ENCODE measurements around the gene C7.

DNA sequence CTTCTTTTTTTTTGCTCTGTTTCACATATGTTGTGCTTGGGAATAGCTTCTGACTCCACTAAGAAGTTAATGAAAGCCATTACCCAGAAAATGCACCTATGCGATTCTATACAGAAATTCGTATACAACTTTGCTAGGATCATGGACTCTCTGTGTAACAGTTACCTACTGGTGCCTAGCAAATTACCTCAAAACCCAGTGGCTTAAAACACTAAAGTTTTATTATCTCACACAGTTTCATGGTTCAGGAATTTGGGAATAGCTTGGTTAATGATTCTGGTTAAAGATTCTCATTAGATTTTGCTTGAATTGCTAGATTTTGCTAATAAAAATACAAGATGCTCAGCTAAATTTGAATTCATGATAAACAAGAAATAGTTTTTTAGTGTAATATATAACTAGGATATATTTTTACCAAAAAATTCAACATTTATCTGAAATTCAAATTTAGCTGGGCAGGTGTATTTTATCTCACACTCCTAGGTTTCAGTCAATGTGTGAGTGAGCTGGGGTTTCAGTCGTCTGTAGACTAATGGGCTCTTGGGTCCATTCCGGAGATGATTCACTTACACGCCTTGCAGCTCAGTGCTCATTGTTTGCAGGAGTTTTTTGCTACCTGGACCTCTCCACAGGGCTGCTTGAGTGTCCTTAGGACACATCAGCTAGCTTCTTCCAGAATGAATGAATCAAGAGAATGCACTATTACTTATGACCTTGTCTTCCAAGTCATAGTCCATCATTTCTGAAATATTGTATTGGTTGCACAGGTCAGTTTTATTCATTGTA, 86.7 kb downstream of the C7 start:
- no peak for TF ChIP-seq EZH2phosphoT487 (IDR thresholded peaks at IDR 0.05; ENCODE audit: low read depth)
- TF ChIP-seq, protein P1, sequence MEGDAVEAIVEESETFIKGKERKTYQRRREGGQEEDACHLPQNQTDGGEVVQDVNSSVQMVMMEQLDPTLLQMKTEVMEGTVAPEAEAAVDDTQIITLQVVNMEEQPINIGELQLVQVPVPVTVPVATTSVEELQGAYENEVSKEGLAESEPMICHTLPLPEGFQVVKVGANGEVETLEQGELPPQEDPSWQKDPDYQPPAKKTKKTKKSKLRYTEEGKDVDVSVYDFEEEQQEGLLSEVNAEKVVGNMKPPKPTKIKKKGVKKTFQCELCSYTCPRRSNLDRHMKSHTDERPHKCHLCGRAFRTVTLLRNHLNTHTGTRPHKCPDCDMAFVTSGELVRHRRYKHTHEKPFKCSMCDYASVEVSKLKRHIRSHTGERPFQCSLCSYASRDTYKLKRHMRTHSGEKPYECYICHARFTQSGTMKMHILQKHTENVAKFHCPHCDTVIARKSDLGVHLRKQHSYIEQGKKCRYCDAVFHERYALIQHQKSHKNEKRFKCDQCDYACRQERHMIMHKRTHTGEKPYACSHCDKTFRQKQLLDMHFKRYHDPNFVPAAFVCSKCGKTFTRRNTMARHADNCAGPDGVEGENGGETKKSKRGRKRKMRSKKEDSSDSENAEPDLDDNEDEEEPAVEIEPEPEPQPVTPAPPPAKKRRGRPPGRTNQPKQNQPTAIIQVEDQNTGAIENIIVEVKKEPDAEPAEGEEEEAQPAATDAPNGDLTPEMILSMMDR (IDR thresholded peaks at IDR 0.05; ENCODE audit: low read depth, low read length): no peak
